HG03378 (cell line): ENCODE results near the gene OSBPL6.
A peak's percentile ranks its signal among the peaks of the same experiment; 100 is the strongest.

Experiments used
- ATAC-seq: cut with Tn5 transposase; IDR thresholded peaks from one replicate; pipeline ENCODE4 v1.9.1; 2021; ENCODE audit warnings: mild to moderate bottlenecking, moderate library complexity; ENCODE audit not compliant: unreplicated experiment

OSBPL6 gene

GRCh38 chr2:178269438-178270224 is 75.3 kb downstream of the OSBPL6 start:
- ATAC-seq = no peak

GRCh38 chr2:178270338-178270737 is 76.0 kb downstream of the OSBPL6 start:
- no peak for ATAC-seq

GRCh38 chr2:178271094-178271493 is 76.8 kb downstream of the OSBPL6 start:
- no peak for ATAC-seq

DNA sequence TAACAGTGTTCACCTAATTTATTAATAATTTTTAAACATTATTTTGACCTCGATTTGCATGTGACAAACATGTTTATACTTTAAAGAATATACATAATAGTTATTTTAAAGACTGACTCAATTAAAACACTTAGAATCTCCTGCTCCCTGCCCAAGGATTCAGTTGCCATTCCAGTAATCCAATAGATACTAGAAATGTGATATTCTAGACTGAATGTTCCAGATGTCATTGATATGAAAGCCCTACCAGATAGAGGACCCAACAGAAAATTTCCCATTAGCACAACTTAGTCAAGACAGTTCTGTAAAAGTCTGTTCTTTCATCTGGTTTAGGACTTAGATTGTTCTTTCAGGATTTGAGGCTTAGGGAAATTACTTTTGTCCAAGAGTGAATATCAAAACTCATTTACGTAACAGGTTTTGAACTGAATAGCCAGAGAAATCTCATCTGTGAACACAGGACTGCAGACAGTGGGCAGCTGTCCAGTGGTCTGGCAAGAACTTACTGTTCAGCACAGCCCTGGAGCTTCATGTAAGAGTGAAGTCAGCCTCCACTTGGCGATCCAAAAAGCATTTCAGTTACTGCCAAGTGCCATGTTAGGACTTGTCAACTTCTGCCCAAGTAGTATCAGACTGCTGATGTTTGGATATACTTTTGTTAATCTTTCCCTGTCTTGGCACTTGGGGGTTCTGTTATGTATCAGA is 77.5 kb downstream of the OSBPL6 start:
- ATAC-seq = no peak

GRCh38 chr2:178273787-178274360 is 79.6 kb downstream of the OSBPL6 start:
- ATAC-seq = no peak

DNA sequence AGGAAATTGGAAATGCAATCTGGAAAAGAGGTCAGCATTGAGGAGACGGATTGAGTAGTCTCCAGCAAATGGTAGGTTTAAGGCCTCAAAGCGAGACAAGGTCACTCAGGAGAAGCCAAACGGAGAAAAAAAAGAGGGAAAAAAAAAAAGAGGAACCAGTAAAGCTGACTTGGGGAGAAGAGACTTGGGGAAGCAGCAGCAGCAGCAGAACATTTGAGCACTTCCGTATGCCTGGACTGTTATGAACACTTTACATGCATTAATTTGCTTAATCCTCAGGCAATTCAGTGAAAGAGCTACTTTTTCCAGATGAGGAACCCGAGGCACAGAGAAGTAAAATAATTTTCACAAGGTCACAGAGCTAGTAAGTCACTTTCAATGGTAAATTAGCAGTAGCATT is 81.3 kb downstream of the OSBPL6 start:
- no peak for ATAC-seq

DNA sequence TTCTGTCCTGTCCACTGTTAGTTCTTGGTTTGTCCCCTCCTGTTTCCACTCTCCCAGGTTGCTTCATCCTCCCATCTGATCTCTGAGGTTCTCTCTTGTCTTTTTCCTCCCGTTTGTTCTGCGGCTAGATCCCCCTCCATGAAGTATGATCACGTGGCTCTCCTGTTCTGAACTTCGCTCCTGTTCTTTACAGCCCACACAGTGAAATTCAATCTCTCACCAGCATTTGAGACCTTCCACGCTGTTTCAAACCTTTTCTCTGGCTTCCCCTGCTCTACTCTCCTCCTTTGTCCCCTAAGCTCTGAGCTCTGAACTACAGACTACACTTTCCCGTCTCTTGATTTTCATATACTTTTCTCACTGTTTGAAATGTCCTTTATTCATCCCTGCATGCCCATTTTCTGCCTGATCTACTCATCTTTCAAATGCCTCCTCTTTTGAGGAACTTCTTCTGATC is 83.5 kb downstream of the OSBPL6 start:
- no peak for ATAC-seq

- no peak for ATAC-seq
Measured at GRCh38 chr2:178279142-178279541, 84.8 kb downstream of the OSBPL6 start.

DNA sequence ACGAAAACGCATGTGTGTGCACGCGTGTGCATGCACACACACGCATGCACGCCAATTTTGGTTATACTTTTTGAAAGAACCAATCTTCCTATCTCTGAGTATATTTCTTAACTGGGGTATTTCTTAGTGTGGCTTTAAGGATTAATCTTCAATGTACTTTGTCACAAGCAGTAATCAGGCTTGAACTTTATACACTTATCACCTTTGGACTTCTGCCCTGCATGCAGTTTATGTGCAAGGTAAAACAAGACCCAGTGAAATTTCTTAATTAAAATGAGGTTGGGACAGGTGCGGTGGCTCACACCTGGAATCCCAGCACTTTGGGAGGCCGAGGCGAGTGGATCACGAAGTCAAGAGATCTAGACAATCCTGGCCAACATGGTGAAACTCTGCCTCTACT is 85.3 kb downstream of the OSBPL6 start:
- ATAC-seq = no peak

GRCh38 chr2:178280244-178280852 is 86.0 kb downstream of the OSBPL6 start:
- peak; percentile 84 for ATAC-seq

- no peak for ATAC-seq
Measured at GRCh38 chr2:178282075-178282815, 87.9 kb downstream of the OSBPL6 start.

DNA sequence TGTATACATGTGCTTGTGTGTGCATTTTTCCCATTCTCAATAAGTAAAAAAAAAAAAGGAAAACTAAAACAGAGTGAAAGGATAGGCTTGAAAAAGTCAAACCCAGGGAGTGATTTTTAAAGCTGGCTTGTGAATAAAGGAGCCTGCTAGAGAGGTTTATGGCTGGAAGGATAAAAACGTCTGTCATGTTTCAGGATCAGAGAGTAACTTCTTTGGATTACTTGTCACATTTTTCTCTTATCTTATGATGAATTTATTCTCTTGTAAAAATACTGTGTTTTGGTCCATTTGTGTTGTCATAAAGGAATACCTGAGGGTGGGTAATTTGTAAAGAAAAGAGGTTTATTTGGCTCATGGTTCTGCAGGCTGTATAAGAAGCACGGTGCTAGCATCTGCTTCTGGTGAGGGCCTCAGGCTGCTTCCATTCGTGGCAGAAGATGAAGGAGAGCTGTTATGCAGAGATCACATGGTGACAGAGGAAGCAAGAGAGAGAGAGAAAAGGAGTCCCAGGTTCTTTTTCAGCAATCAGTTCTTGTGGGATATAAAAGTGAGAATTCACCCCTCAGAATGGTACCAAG is 89.1 kb downstream of the OSBPL6 start:
- ATAC-seq = no peak

DNA sequence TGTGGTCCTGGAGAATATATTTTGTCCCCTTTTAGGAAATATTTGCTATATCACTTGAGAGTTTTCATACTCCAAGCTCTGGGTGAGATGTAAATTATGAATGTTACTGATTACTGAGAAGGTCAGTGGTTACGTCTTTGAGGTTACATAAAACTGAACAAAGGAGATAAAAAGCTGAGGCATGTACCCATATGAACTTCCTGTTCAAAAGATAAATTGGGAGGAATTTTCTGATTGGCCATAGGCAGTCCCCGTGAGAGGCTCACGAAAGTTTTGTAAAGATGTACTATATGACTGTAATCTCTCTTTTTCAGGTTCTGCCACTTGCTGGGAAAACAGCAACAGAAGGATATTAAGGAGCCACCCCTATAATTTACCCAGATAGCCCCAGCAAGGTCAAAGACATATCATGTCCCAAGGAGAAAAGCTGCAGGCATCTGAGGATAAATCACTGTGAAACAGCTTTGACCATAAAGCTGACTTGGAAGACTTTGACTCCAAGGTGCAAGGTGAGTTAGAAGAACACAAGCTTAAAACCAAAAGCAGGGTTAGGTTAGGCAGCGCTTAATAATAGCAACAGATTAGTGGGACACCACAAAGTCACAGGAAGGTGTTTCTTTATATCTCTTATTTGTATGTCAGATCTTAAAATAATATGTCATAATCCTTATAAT is 90.4 kb downstream of the OSBPL6 start:
- ATAC-seq = no peak

GRCh38 chr2:178285287-178285615 is 90.9 kb downstream of the OSBPL6 start:
- ATAC-seq = no peak

DNA sequence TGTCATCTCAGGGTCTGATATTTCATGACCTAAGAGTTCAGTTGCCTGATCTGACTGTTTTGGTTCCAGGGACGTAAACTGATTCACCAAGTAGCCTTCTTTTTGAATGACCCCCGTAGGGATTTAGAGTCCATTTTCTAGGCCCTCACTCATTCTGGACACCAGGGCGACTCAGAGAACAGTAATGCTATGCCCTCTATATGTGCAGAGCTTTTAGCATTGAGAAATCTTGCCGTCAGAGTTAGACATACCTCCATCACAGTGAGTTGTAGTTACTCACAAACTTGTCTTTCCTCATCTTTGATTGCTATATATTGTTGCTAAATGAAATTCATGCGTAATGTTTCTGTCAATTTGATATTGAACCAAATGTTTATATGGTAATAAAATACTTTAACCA is 92.3 kb downstream of the OSBPL6 start:
- no peak for ATAC-seq

GRCh38 chr2:178287652-178288344 is 93.5 kb downstream of the OSBPL6 start:
- no peak for ATAC-seq

GRCh38 chr2:178291703-178292102 is 97.4 kb downstream of the OSBPL6 start:
- no peak for ATAC-seq

DNA sequence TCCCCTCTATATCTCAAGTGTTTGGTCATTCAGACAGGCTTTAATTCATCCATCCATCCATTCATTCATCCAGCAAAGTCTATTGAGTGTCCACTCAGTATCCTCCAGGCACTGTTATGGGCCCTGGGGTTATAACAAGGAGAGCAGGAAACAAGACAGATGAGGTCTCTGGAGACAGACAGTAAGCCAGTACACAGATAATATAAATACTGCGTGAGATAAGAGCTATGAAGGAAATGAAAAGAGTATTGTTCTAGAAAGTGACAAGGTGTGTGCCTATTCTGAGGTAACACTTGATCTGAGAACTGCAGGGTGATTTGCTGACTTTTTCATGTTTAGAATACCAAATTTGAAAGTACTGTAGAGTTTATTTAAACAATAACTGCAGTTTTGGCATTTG is 98.3 kb downstream of the OSBPL6 start:
- no peak for ATAC-seq

GRCh38 chr2:178295115-178295514 is 100.8 kb downstream of the OSBPL6 start:
- ATAC-seq = no peak

DNA sequence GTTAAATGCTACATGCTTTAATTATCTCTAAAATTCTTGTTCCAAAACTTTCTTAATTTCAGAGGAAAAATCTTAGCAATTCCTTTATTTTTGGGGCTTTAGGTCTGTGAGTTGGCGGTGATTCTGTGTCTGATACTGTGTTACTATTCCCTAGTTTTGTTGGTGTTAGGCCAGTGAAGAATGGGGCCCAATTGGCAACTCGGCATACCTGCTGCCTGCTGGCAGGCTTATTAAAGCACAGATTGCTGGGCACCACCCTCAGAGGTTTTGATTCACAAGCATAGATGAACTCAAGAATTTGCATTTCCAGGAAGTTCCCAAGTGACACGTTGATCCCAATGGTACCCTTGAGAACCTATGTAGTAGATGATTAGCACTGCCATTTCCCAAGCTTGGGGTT is 101.6 kb downstream of the OSBPL6 start:
- ATAC-seq = no peak
